ENCODE measurements around the gene FIGNL2.

GRCh38 chr12:51896236-51896635 is 47.7 kb upstream of the FIGNL2 start:
- TF ChIP-seq CTCF (IDR thresholded peaks at IDR 0.05; ENCODE audit: insufficient read depth, low read depth, low read length): no peak
- no peak for TF ChIP-seq EZH2 (IDR thresholded peaks at IDR 0.05; ENCODE audit: insufficient read depth, low read length)
